ENCODE measurements around the gene NFKBIL1.

The NFKBIL1 gene

DNA sequence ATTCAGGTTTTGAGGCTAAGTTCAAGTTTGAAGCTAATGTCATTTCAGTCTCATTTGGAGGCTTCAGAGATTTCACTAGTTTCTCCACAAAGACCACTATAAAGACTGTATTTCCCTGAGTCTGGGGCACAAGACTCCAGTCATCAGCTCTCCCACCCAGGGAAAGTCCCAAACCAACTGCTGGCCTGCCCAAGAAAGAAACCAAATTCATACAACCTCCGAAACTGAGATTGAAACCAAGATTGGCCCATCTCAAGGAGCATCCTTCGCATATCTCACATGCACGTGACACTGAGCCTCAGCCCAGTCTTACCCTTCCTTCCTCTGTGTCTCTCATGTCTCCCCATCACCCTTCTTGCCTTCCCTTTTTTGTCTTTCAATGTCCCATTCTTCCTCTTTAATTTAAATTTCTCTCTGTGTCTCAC lies 21.1 kb downstream of the NFKBIL1 start:
- H3K27ac Mint-ChIP-seq: peak overlapping the region; percentile 84
- H3K36me3 Mint-ChIP-seq (ENCODE audit: low read depth): peaks cover 26% of the 10 kb centered on the region
- H3K27me3 Mint-ChIP-seq: no peaks in the 10 kb centered on the region
- peaks cover 93% of the 10 kb centered on the region for H3K4me1 Mint-ChIP-seq (ENCODE audit: low read depth)
- peak overlapping the region; percentile 70 for H3K4me3 Mint-ChIP-seq
- H3K9me3 Mint-ChIP-seq: no peaks in the 10 kb centered on the region

- Mint-ChIP-seq H3K27me3 (no peaks in the 10 kb centered on the region), H3K4me1 (ENCODE audit: low read depth) (peaks cover 96% of the 10 kb centered on the region), H3K36me3 (ENCODE audit: low read depth) (peaks cover 25% of the 10 kb centered on the region), H3K27ac (peak overlapping the region; percentile 56), H3K4me3 (peak overlapping the region; percentile 56), H3K9me3 (no peaks in the 10 kb centered on the region)
Measured at GRCh38 chr6:31569861-31570536, 22.6 kb downstream of the NFKBIL1 start.

- Mint-ChIP-seq H3K36me3 (ENCODE audit: low read depth) (peaks cover 39% of the 10 kb centered on the region), H3K4me1 (ENCODE audit: low read depth) (peaks cover 100% of the 10 kb centered on the region), H3K4me3 (peak within 1 kb of the TSS; percentile 98), H3K27ac (peak within 1 kb of the TSS; percentile 100), H3K9me3 (no peaks in the 10 kb centered on the region), H3K27me3 (no peaks in the 10 kb centered on the region)
Measured at GRCh38 chr6:31572041-31572911, 24.9 kb downstream of the NFKBIL1 start, which contains the start of gene LTA. TSS of gene LTA (plus strand) at chr6:31572289. CDS start at chr6:31572743, 454 bp downstream.

GRCh38 chr6:31573239-31574105 lies 26.1 kb downstream of the NFKBIL1 start:
- Mint-ChIP-seq H3K4me1 (ENCODE audit: low read depth) (peaks cover 97% of the 10 kb centered on the region), H3K9me3 (no peaks in the 10 kb centered on the region), H3K27me3 (no peaks in the 10 kb centered on the region), H3K36me3 (ENCODE audit: low read depth) (peaks cover 49% of the 10 kb centered on the region), H3K27ac (peak overlapping the region; percentile 100), H3K4me3 (peak overlapping the region; percentile 98)

DNA sequence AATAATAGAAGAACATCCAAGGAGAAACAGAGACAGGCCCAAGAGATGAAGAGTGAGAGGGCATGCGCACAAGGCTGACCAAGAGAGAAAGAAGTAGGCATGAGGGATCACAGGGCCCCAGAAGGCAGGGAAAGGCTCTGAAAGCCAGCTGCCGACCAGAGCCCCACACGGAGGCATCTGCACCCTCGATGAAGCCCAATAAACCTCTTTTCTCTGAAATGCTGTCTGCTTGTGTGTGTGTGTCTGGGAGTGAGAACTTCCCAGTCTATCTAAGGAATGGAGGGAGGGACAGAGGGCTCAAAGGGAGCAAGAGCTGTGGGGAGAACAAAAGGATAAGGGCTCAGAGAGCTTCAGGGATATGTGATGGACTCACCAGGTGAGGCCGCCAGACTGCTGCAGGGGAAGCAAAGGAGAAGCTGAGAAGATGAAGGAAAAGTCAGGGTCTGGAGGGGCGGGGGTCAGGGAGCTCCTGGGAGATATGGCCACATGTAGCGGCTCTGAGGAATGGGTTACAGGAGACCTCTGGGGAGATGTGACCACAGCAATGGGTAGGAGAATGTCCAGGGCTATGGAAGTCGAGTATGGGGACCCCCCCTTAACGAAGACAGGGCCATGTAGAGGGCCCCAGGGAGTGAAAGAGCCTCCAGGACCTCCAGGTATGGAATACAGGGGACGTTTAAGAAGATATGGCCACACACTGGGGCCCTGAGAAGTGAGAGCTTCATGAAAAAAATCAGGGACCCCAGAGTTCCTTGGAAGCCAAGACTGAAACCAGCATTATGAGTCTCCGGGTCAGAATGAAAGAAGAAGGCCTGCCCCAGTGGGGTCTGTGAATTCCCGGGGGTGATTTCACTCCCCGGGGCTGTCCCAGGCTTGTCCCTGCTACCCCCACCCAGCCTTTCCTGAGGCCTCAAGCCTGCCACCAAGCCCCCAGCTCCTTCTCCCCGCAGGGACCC lies 27.0 kb downstream of the NFKBIL1 start:
- no peaks in the 10 kb centered on the region for H3K27me3 Mint-ChIP-seq
- H3K9me3 Mint-ChIP-seq: no peaks in the 10 kb centered on the region
- peaks cover 54% of the 10 kb centered on the region for H3K36me3 Mint-ChIP-seq (ENCODE audit: low read depth)
- peak overlapping the region; percentile 98 for H3K4me3 Mint-ChIP-seq
- H3K4me1 Mint-ChIP-seq (ENCODE audit: low read depth): peaks cover 97% of the 10 kb centered on the region
- peak overlapping the region; percentile 100 for H3K27ac Mint-ChIP-seq

DNA sequence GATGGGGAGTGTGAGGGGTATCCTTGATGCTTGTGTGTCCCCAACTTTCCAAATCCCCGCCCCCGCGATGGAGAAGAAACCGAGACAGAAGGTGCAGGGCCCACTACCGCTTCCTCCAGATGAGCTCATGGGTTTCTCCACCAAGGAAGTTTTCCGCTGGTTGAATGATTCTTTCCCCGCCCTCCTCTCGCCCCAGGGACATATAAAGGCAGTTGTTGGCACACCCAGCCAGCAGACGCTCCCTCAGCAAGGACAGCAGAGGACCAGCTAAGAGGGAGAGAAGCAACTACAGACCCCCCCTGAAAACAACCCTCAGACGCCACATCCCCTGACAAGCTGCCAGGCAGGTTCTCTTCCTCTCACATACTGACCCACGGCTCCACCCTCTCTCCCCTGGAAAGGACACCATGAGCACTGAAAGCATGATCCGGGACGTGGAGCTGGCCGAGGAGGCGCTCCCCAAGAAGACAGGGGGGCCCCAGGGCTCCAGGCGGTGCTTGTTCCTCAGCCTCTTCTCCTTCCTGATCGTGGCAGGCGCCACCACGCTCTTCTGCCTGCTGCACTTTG lies 28.0 kb downstream of the NFKBIL1 start, which contains the start of gene TNF:
TNF (plus strand) TSS at position 231 of the 567 bp plus-strand sequence; CDS start at position 408, 177 bp downstream.
- peaks cover 56% of the 10 kb centered on the region for H3K36me3 Mint-ChIP-seq (ENCODE audit: low read depth)
- peak within 1 kb of the TSS; percentile 98 for H3K4me3 Mint-ChIP-seq
- H3K4me1 Mint-ChIP-seq (ENCODE audit: low read depth): peaks cover 97% of the 10 kb centered on the region
- H3K27ac Mint-ChIP-seq: peak within 1 kb of the TSS; percentile 100
- no peaks in the 10 kb centered on the region for H3K9me3 Mint-ChIP-seq
- no peaks in the 10 kb centered on the region for H3K27me3 Mint-ChIP-seq

DNA sequence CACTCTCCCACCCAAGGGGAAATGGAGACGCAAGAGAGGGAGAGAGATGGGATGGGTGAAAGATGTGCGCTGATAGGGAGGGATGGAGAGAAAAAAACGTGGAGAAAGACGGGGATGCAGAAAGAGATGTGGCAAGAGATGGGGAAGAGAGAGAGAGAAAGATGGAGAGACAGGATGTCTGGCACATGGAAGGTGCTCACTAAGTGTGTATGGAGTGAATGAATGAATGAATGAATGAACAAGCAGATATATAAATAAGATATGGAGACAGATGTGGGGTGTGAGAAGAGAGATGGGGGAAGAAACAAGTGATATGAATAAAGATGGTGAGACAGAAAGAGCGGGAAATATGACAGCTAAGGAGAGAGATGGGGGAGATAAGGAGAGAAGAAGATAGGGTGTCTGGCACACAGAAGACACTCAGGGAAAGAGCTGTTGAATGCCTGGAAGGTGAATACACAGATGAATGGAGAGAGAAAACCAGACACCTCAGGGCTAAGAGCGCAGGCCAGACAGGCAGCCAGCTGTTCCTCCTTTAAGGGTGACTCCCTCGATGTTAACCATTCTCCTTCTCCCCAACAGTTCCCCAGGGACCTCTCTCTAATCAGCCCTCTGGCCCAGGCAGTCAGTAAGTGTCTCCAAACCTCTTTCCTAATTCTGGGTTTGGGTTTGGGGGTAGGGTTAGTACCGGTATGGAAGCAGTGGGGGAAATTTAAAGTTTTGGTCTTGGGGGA lies 28.7 kb downstream of the NFKBIL1 start:
- peaks cover 61% of the 10 kb centered on the region for H3K36me3 Mint-ChIP-seq (ENCODE audit: low read depth)
- H3K27me3 Mint-ChIP-seq: no peaks in the 10 kb centered on the region
- peak overlapping the region; percentile 100 for H3K27ac Mint-ChIP-seq
- H3K9me3 Mint-ChIP-seq: no peaks in the 10 kb centered on the region
- H3K4me3 Mint-ChIP-seq: peak overlapping the region; percentile 98
- peaks cover 92% of the 10 kb centered on the region for H3K4me1 Mint-ChIP-seq (ENCODE audit: low read depth)

DNA sequence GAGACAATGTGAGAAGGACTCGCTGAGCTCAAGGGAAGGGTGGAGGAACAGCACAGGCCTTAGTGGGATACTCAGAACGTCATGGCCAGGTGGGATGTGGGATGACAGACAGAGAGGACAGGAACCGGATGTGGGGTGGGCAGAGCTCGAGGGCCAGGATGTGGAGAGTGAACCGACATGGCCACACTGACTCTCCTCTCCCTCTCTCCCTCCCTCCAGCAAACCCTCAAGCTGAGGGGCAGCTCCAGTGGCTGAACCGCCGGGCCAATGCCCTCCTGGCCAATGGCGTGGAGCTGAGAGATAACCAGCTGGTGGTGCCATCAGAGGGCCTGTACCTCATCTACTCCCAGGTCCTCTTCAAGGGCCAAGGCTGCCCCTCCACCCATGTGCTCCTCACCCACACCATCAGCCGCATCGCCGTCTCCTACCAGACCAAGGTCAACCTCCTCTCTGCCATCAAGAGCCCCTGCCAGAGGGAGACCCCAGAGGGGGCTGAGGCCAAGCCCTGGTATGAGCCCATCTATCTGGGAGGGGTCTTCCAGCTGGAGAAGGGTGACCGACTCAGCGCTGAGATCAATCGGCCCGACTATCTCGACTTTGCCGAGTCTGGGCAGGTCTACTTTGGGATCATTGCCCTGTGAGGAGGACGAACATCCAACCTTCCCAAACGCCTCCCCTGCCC lies 29.6 kb downstream of the NFKBIL1 start:
- no peaks in the 10 kb centered on the region for H3K27me3 Mint-ChIP-seq
- peak overlapping the region; percentile 100 for H3K27ac Mint-ChIP-seq
- H3K4me3 Mint-ChIP-seq: peak overlapping the region; percentile 98
- H3K4me1 Mint-ChIP-seq (ENCODE audit: low read depth): peaks cover 88% of the 10 kb centered on the region
- peaks cover 64% of the 10 kb centered on the region for H3K36me3 Mint-ChIP-seq (ENCODE audit: low read depth)
- H3K9me3 Mint-ChIP-seq: no peaks in the 10 kb centered on the region

- Mint-ChIP-seq H3K36me3 (ENCODE audit: low read depth) (peaks cover 60% of the 10 kb centered on the region), H3K27ac (peak overlapping the region; percentile 100)
Measured at GRCh38 chr6:31577579-31577966, 30.2 kb downstream of the NFKBIL1 start.

DNA sequence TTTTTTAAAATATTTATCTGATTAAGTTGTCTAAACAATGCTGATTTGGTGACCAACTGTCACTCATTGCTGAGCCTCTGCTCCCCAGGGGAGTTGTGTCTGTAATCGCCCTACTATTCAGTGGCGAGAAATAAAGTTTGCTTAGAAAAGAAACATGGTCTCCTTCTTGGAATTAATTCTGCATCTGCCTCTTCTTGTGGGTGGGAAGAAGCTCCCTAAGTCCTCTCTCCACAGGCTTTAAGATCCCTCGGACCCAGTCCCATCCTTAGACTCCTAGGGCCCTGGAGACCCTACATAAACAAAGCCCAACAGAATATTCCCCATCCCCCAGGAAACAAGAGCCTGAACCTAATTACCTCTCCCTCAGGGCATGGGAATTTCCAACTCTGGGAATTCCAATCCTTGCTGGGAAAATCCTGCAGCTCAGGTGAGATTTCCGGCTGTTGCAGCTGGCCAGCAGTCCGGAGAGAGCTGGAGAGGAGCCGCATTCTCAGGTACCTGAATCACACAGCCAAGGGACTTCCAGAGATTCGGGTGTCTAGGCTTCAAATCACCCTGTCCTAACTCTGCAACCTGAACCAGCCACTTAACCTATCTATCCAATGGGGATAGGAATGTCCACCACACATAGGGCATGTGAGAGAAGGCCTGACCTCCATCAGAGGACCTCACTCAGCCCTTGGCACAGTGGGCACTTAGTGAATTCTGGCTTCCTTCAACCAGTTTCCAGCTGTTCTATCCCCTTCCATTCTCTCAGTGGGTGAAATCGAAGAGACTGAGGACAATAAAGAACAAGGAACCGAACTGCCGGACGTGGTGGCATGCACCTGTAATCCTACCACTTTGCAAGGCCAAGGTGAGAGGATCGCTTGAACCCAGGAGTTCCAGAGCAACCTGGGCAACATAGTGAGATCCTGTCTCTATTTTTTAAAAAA lies 31.0 kb downstream of the NFKBIL1 start:
- H3K4me1 Mint-ChIP-seq (ENCODE audit: low read depth): peaks cover 86% of the 10 kb centered on the region
- H3K36me3 Mint-ChIP-seq (ENCODE audit: low read depth): peaks cover 54% of the 10 kb centered on the region
- H3K27ac Mint-ChIP-seq: peak overlapping the region; percentile 97
- peak overlapping the region; percentile 98 for H3K4me3 Mint-ChIP-seq
- no peaks in the 10 kb centered on the region for H3K9me3 Mint-ChIP-seq
- H3K27me3 Mint-ChIP-seq: no peaks in the 10 kb centered on the region

More at GRCh38 chr6:31577579-31577966, 30.2 kb downstream of the NFKBIL1 start:
- no peaks in the 10 kb centered on the region for H3K27me3 Mint-ChIP-seq
- peaks cover 88% of the 10 kb centered on the region for H3K4me1 Mint-ChIP-seq (ENCODE audit: low read depth)
- peak overlapping the region; percentile 98 for H3K4me3 Mint-ChIP-seq
- H3K9me3 Mint-ChIP-seq: no peaks in the 10 kb centered on the region

DNA sequence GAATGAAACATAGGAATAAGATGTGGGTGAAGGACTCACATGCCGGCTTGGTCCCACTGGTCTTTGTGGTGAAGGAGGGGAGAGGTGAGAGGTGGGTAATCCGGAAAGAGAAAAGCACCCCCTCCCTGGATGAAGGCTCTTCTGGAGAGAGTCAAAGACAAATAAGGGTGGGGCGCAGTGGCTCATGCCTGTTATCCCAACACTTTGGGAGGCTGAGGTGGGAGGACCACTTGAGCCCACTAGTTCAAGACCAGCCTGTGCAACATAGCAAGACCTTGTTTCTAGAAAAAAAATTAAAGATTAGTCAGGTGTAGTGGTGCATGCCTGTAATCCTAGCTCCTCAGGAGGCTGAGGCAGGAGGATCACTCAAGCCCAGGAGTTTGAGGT lies 31.7 kb downstream of the NFKBIL1 start:
- H3K9me3 Mint-ChIP-seq: no peaks in the 10 kb centered on the region
- peak overlapping the region; percentile 97 for H3K27ac Mint-ChIP-seq
- peaks cover 85% of the 10 kb centered on the region for H3K4me1 Mint-ChIP-seq (ENCODE audit: low read depth)
- peaks cover 47% of the 10 kb centered on the region for H3K36me3 Mint-ChIP-seq (ENCODE audit: low read depth)
- H3K27me3 Mint-ChIP-seq: no peaks in the 10 kb centered on the region
- H3K4me3 Mint-ChIP-seq: peak overlapping the region; percentile 98
